Panc1 (cell line): ENCODE results near the gene OR10A6. TPM values are rescaled to one million over a fixed set of nuclear protein-coding genes. Genes with fewer than 3 reads are reported as not detected.

Experiments
- ATAC-seq: fragments of 200-7000 bp; cut with Tn5 transposase; 2 replicates; pipeline ENCODE4 v1.9.1; 2020; ENCODE audit warnings: mild to moderate bottlenecking, moderate library complexity
- BruUV-seq: library from RNA; stranded (reverse); fragments of 400-500 nt; replicated peaks from 2 replicates; lab custom pipeline; 2021; lab: Mats Ljungman, UMichigan
- CTCF ChIA-PET: fragments of 300-600 bp; sonication (Branson Sonifier 250); formaldehyde crosslinking; loops from one replicate; lab custom pipeline; 2022; ENCODE audit warnings: antibody characterized with exemption; lab: Charles Lee
- POLR2A ChIA-PET: fragments of 300-600 bp; sonication (Branson Sonifier 250); formaldehyde crosslinking; loops from one replicate; lab custom pipeline; 2022; ENCODE audit warnings: antibody characterized with exemption; lab: Charles Lee
- DNase-seq: peaks from one replicate; pipeline ENCODE4 v3.0.0-alpha.2; 2010; ENCODE audit warnings: low read depth, low spot score
- H3K27ac ChIP-seq: 2 replicates; pipeline ENCODE4 v1.5.1; 2011; ENCODE audit warnings: mild to moderate bottlenecking, low read length, inconsistent platforms
- H3K27me3 ChIP-seq: fragments of 200-500 bp; sonication (Bioruptor generic); 2 replicates; pipeline ENCODE4 v1.6.0; 2014; ENCODE audit warnings: low read length, inconsistent platforms; ENCODE audit not compliant: control insufficient read depth, insufficient read depth
- H3K36me3 ChIP-seq: fragments of 200-500 bp; sonication (Bioruptor generic); 2 replicates; pipeline ENCODE4 v1.5.1; 2014; ENCODE audit warnings: inconsistent platforms, mild to moderate bottlenecking, low read length, moderate library complexity; ENCODE audit not compliant: control insufficient read depth, insufficient read depth
- H3K4me1 ChIP-seq: 2 replicates; pipeline ENCODE4 v1.5.1; 2011; ENCODE audit warnings: inconsistent platforms, mild to moderate bottlenecking, low read length, moderate library complexity; ENCODE audit not compliant: control insufficient read depth, insufficient read depth
- H3K4me3 ChIP-seq, 2 experiments: 2 replicates each; pipeline ENCODE4 v1.5.1; 2011 to 2012; ENCODE audit warnings: low read depth in 2 of 2, low read length in 2 of 2, mild to moderate bottlenecking in 2 of 2, inconsistent platforms in 1 of 2, moderate library complexity in 1 of 2
- H3K9me3 ChIP-seq: fragments of 200-500 bp; sonication (Bioruptor generic); 2 replicates; pipeline ENCODE4 v1.5.1; 2014; ENCODE audit warnings: low read depth, mild to moderate bottlenecking, inconsistent platforms, low read length, moderate library complexity; ENCODE audit not compliant: control insufficient read depth, insufficient read depth
- CTCF ChIP-seq: fragments of 450-650 bp; IDR thresholded peaks from 2 replicates; pipeline ENCODE4 v1.5.1; 2017; ENCODE audit warnings: mild to moderate bottlenecking
- POLR2AphosphoS5 ChIP-seq: IDR thresholded peaks from 2 replicates; pipeline ENCODE4 v1.6.1; 2012; ENCODE audit warnings: mild to moderate bottlenecking, low read depth, low read length, moderate library complexity
- SIN3A ChIP-seq: IDR thresholded peaks from 2 replicates; pipeline ENCODE4 v1.6.1; 2012; ENCODE audit warnings: low read depth, mild to moderate bottlenecking, low read length, moderate library complexity, borderline replicate concordance; ENCODE audit not compliant: insufficient read depth
- TCF7L2 ChIP-seq: IDR thresholded peaks from 2 replicates; pipeline ENCODE4 v1.6.1; 2011; ENCODE audit warnings: mild to moderate bottlenecking, low read depth, low read length, inconsistent platforms
- in situ Hi-C: cut with HindIII; loops from 2 replicates; pipeline ENCODE4 v1.10.0; 2016; ENCODE audit warnings: low sequenced_read_pairs, low pct_unique_long_range_greater_than_20kb
- intact Hi-C: fragments of 100-400 bp; cut with micrococcal nuclease; formaldehyde crosslinking; loops from one replicate; pipeline ENCODE4 v1.10.0; 2022; ENCODE audit not compliant: unreplicated experiment
- total RNA-seq: library from RNA; stranded (reverse); gene quantifications from one replicate; pipeline ENCODE4 v1.2.1, GENCODE V29; 2021; ENCODE audit not compliant: unreplicated experiment
- TF ChIP-seq, protein P1 (sequence below), 2 experiments: IDR thresholded peaks; 2 replicates each; pipeline ENCODE4 v1.6.1; 2011 to 2012; ENCODE audit warnings: low read depth in 2 of 2, control low read depth in 1 of 2, low read length in 1 of 2, mild to moderate bottlenecking in 1 of 2, moderate library complexity in 1 of 2; ENCODE audit not compliant: insufficient read depth in 1 of 2

OR10A6 gene
- total RNA-seq, 1 experiment from 2014 or later = not detected

DNA sequence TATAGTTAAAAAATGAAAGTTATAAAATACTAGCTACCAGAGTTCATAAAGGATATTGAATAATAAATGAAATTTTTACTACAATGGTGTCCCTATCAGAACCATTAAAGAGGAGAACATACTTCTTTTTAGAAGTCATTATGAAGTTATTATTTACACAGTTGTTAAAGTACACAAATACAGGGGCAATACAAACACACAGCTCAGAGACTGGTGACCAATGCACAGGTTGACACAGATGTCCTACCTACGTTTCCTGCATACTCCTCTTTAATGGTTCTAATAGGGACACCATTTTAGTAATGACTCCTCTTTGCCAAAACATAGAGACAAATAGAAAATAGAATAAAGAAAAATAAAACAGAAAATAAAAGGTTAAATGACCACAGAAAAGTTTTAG is 24.1 kb upstream of the OR10A6 start:
- Histone ChIP-seq H3K9me3 (peaks cover 4% of the 10 kb centered on the region; the same call in 1 of the 2 replicates), H3K4me1 (no peaks in the 10 kb centered on the region), H3K27ac (no peak overlapping the region), H3K27me3 (peaks cover under 1% of the 10 kb centered on the region; the same call in 1 of the 2 replicates), H3K4me3 (no peak overlapping the region), H3K36me3 (no peaks in the 10 kb centered on the region)
- peak; percentile 42 for DNase-seq
- in situ Hi-C loops = no loop called here
- intact Hi-C loops = no loop called here
- BruUV-seq = no TSS peak
- CTCF ChIA-PET = no interaction called here
- POLR2A ChIA-PET = no interaction called here
- 0 out of 2 replicates have a peak, but pooled peaks have one; percentile 51 for ATAC-seq
- 0 out of 2 replicates have a peak, but pooled peaks have one; percentile 20 for TF ChIP-seq TCF7L2
- TF ChIP-seq CTCF = no peak
- no peak for TF ChIP-seq SIN3A

DNA sequence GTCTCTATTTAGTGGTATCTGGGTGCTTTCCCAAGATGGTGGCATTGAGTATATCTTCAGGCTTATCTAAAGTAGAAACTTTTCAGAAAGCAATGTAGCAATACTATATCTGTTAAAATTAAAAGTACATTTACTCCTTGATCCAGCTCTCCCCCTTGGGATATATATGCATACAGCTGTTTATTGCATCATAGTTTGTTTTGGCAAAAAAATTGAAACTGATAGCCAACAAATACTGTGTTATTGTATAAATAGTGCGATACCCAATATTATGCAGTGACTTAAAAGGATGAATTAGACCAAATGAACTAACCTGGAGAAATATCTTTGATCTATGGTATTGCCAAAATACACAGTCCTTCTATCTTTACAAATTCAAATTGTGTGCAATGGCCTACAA is 18.9 kb upstream of the OR10A6 start:
- DNase-seq (no peak), ATAC-seq (no peak)
- ChIA-PET CTCF (no interaction called here), POLR2A (no interaction called here)
- H3K27me3 ChIP-seq = peaks cover 9% of the 10 kb centered on the region; the same call in 1 of the 2 replicates
- intact Hi-C loops (no loop called here), in situ Hi-C loops (no loop called here)
- no peak overlapping the region for H3K27ac ChIP-seq
- H3K4me3 ChIP-seq = no peak overlapping the region
- H3K4me1 ChIP-seq = no peaks in the 10 kb centered on the region
- no TSS peak for BruUV-seq
- no peaks in the 10 kb centered on the region for H3K9me3 ChIP-seq
- H3K36me3 ChIP-seq = no peaks in the 10 kb centered on the region
- TF ChIP-seq POLR2AphosphoS5 = no peak
- TF ChIP-seq TCF7L2 = no peak
- no peak for TF ChIP-seq CTCF
- no peak for TF ChIP-seq SIN3A
- TF ChIP-seq, protein P1, sequence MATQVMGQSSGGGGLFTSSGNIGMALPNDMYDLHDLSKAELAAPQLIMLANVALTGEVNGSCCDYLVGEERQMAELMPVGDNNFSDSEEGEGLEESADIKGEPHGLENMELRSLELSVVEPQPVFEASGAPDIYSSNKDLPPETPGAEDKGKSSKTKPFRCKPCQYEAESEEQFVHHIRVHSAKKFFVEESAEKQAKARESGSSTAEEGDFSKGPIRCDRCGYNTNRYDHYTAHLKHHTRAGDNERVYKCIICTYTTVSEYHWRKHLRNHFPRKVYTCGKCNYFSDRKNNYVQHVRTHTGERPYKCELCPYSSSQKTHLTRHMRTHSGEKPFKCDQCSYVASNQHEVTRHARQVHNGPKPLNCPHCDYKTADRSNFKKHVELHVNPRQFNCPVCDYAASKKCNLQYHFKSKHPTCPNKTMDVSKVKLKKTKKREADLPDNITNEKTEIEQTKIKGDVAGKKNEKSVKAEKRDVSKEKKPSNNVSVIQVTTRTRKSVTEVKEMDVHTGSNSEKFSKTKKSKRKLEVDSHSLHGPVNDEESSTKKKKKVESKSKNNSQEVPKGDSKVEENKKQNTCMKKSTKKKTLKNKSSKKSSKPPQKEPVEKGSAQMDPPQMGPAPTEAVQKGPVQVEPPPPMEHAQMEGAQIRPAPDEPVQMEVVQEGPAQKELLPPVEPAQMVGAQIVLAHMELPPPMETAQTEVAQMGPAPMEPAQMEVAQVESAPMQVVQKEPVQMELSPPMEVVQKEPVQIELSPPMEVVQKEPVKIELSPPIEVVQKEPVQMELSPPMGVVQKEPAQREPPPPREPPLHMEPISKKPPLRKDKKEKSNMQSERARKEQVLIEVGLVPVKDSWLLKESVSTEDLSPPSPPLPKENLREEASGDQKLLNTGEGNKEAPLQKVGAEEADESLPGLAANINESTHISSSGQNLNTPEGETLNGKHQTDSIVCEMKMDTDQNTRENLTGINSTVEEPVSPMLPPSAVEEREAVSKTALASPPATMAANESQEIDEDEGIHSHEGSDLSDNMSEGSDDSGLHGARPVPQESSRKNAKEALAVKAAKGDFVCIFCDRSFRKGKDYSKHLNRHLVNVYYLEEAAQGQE (IDR thresholded peaks at IDR 0.05; ENCODE audit: insufficient read depth in 1 of 2, low read depth in 2 of 2, low read length in 1 of 2) = no peak
